ENCODE measurements around the gene CFAP45.

- TF ChIP-seq CTCF (IDR thresholded peaks at IDR 0.05; ENCODE audit: low read length) (no peak), EZH2 (IDR thresholded peaks at IDR 0.05; ENCODE audit: borderline replicate concordance, low read length) (no peak)
These were observed 73.4 kb downstream of the CFAP45 start, which contains the start of gene SLAMF8 for GRCh38 chr1:159826441-159827101.
